IMR-90 (cell line): ENCODE data around the gene RPS6KA2. TPM values are rescaled to one million over a fixed set of nuclear protein-coding genes. Genes with fewer than 3 reads are reported as not detected.

ENCODE experiments used
- ATAC-seq: fragments of 200-7000 bp; cut with Tn5 transposase; 2 replicates; pipeline ENCODE4 v1.9.1; 2020; ENCODE audit warnings: low read depth, mild to moderate bottlenecking, moderate library complexity
- BruUV-seq: library from RNA; stranded (reverse); fragments of 400-500 nt; replicated peaks from 2 replicates; lab custom pipeline; 2021; lab: Mats Ljungman, UMichigan
- CTCF ChIA-PET: fragments of 300-600 bp; formaldehyde crosslinking; extraction: SDS; loops from one replicate; lab custom pipeline; 2021; ENCODE audit warnings: antibody characterized with exemption; lab: Yijun Ruan, JAX
- POLR2A ChIA-PET: fragments of 300-600 bp; sonication (Branson Sonifier 250); formaldehyde crosslinking; loops from one replicate; lab custom pipeline; 2022; ENCODE audit warnings: antibody characterized with exemption; ENCODE audit not compliant: unreplicated experiment; lab: Charles Lee
- DNase-seq: peaks from one replicate; pipeline ENCODE4 v3.0.0; 2013
- H2AFZ ChIP-seq: replicated peaks from 2 replicates; pipeline ENCODE3; 2013; ENCODE audit warnings: low read length, mild to moderate bottlenecking; ENCODE audit not compliant: poor library complexity
- H2AK5ac ChIP-seq: 2 replicates; pipeline ENCODE4 v1.6.1; 2013; ENCODE audit warnings: low read depth, low read length, inconsistent platforms
- H2AK9ac ChIP-seq: replicated peaks from 2 replicates; pipeline ENCODE3; 2013; ENCODE audit warnings: mild to moderate bottlenecking, low read depth, low read length, moderate library complexity; ENCODE audit not compliant: poor library complexity
- H2BK120ac ChIP-seq: 2 replicates; pipeline ENCODE4 v1.6.1; 2013; ENCODE audit warnings: low read depth, low read length, inconsistent platforms
- H2BK15ac ChIP-seq: 3 replicates; pipeline ENCODE4 v1.6.1; 2013; ENCODE audit warnings: low read depth, low read length, inconsistent platforms
- H2BK20ac ChIP-seq: 2 replicates; pipeline ENCODE4 v1.6.1; 2013; ENCODE audit warnings: low read depth, mild to moderate bottlenecking, inconsistent platforms, low read length, moderate library complexity
- H2BK5ac ChIP-seq: 2 replicates; pipeline ENCODE4 v1.6.1; 2013; ENCODE audit warnings: mild to moderate bottlenecking, low read depth, low read length, inconsistent platforms; ENCODE audit not compliant: poor library complexity, severe bottlenecking
- H3K14ac ChIP-seq: replicated peaks from 2 replicates; pipeline ENCODE4 v1.6.1; 2013; ENCODE audit warnings: low read depth, low read length, inconsistent platforms
- H3K18ac ChIP-seq: 2 replicates; pipeline ENCODE4 v1.6.1; 2013; ENCODE audit warnings: low read depth, low read length, control low read depth
- H3K23ac ChIP-seq: 2 replicates; pipeline ENCODE4 v1.6.1; 2013; ENCODE audit warnings: low read depth, low read length, inconsistent platforms
- H3K27ac ChIP-seq: 2 replicates; pipeline ENCODE4 v1.5.1; 2013; ENCODE audit warnings: mild to moderate bottlenecking, control low read depth, low read length; ENCODE audit not compliant: insufficient read depth
- H3K27me3 ChIP-seq: 2 replicates; pipeline ENCODE4 v1.6.1; 2013; ENCODE audit warnings: low read length; ENCODE audit not compliant: control insufficient read depth, insufficient read depth
- H3K36me3 ChIP-seq: 2 replicates; pipeline ENCODE4 v1.6.1; 2013; ENCODE audit warnings: low read length, mixed read lengths; ENCODE audit not compliant: control insufficient read depth, insufficient read depth
- H3K4ac ChIP-seq: 2 replicates; pipeline ENCODE4 v1.6.1; 2013; ENCODE audit warnings: low read depth, low read length, inconsistent platforms
- H3K4me1 ChIP-seq: 2 replicates; pipeline ENCODE4 v1.6.1; 2013; ENCODE audit warnings: low read length, mixed read lengths; ENCODE audit not compliant: control insufficient read depth, insufficient read depth
- H3K4me2 ChIP-seq: 2 replicates; pipeline ENCODE4 v1.6.1; 2013; ENCODE audit warnings: low read depth, mild to moderate bottlenecking, control low read depth, low read length, moderate library complexity
- H3K4me3 ChIP-seq: 2 replicates; pipeline ENCODE4 v1.5.1; 2013; ENCODE audit warnings: low read depth, mild to moderate bottlenecking, control low read depth, low read length, moderate library complexity; ENCODE audit not compliant: insufficient read depth
- H3K56ac ChIP-seq: 2 replicates; pipeline ENCODE4 v1.6.1; 2013; ENCODE audit warnings: low read length, inconsistent platforms; ENCODE audit not compliant: insufficient read depth; ENCODE audit errors: extremely low read depth
- H3K79me1 ChIP-seq, 2 experiments: 2 replicates each; pipeline ENCODE4 v1.6.1; 2013; ENCODE audit warnings: low read length in 2 of 2, inconsistent platforms in 1 of 2, low read depth in 1 of 2
- H3K9ac ChIP-seq: 2 replicates; pipeline ENCODE4 v1.6.1; 2013; ENCODE audit warnings: low read depth, low read length, control low read depth
- H3K9me1 ChIP-seq: 2 replicates; pipeline ENCODE4 v1.6.1; 2013; ENCODE audit warnings: low read length, inconsistent platforms; ENCODE audit not compliant: insufficient read depth
- H3K9me3 ChIP-seq: 2 replicates; pipeline ENCODE4 v1.6.1; 2013; ENCODE audit warnings: low read length; ENCODE audit not compliant: control insufficient read depth, insufficient read depth
- H4K20me1 ChIP-seq: 2 replicates; pipeline ENCODE4 v1.6.1; 2013; ENCODE audit warnings: low read length, inconsistent platforms; ENCODE audit not compliant: insufficient read depth
- H4K5ac ChIP-seq: 2 replicates; pipeline ENCODE4 v1.6.1; 2013; ENCODE audit warnings: mild to moderate bottlenecking, low read depth, low read length, control low read depth
- H4K8ac ChIP-seq, 2 experiments: 2 replicates each; pipeline ENCODE4 v1.6.1; 2013; ENCODE audit warnings: low read depth in 2 of 2, low read length in 2 of 2, control low read depth in 1 of 2, inconsistent platforms in 1 of 2
- H4K91ac ChIP-seq: 2 replicates; pipeline ENCODE4 v1.6.1; 2013; ENCODE audit warnings: low read depth, low read length, inconsistent platforms; ENCODE audit not compliant: insufficient read depth
- CEBPB ChIP-seq: IDR thresholded peaks from 2 replicates; pipeline ENCODE4 v1.6.1; 2012; ENCODE audit warnings: low read depth, low read length, improper control_type of control experiment
- POLR2A ChIP-seq: IDR thresholded peaks from 2 replicates; pipeline ENCODE4 v1.6.1; 2012; ENCODE audit warnings: mild to moderate bottlenecking, low read depth, low read length
- RFX5 ChIP-seq: IDR thresholded peaks from 2 replicates; pipeline ENCODE4 v1.8.0; 2012; ENCODE audit warnings: low read depth, mild to moderate bottlenecking, low read length, moderate library complexity
- WGBS, 2 experiments: methylation state at CpG; one replicate each; pipeline versions ENCODE4 v1.1.5 to v1.1.7; 2013; ENCODE audit warnings: missing lambda C conversion rate in 2 of 2; ENCODE audit not compliant: insufficient read length in 1 of 2; ENCODE audit errors: extremely low coverage in 2 of 2; 5-methylcytosine and 5-hydroxymethylcytosine counted together
- dilution Hi-C: fragments of 300-500 bp; cut with HindIII; formaldehyde crosslinking; loops from one replicate; pipeline ENCODE4 v1.14.3; 2018; ENCODE audit warnings: low sequenced_read_pairs; ENCODE audit not compliant: unreplicated experiment
- in situ Hi-C: fragments of 300-500 bp; cut with MboI; formaldehyde crosslinking; loops from 3 replicates; pipeline ENCODE4 v1.14.3; 2019; ENCODE audit warnings: low sequenced_read_pairs, inconsistent platforms, mixed read lengths
- intact Hi-C: fragments of 100-400 bp; cut with micrococcal nuclease; formaldehyde crosslinking; loops from 2 replicates; pipeline ENCODE4 v1.10.0; 2022
- polyA plus RNA-seq, 3 experiments: library from polyadenylated mRNA; depleted of rRNA; stranded (reverse); fragments of >200 nt; gene quantifications; 2 replicates each; pipeline ENCODE4 v1.2.3, GENCODE V29; 2012; ENCODE audit warnings: low replicate concordance in 1 of 3
- total RNA-seq: library from RNA; depleted of rRNA; stranded (reverse); fragments of >200 nt; gene quantifications from 2 replicates; pipeline ENCODE4 v1.2.3, GENCODE V29; 2012

RPS6KA2 gene
- total and polyA plus RNA-seq, 2 of the 4 experiments (the other 2 are of a cell fraction) = 26.9 to 31.3 TPM

DNA sequence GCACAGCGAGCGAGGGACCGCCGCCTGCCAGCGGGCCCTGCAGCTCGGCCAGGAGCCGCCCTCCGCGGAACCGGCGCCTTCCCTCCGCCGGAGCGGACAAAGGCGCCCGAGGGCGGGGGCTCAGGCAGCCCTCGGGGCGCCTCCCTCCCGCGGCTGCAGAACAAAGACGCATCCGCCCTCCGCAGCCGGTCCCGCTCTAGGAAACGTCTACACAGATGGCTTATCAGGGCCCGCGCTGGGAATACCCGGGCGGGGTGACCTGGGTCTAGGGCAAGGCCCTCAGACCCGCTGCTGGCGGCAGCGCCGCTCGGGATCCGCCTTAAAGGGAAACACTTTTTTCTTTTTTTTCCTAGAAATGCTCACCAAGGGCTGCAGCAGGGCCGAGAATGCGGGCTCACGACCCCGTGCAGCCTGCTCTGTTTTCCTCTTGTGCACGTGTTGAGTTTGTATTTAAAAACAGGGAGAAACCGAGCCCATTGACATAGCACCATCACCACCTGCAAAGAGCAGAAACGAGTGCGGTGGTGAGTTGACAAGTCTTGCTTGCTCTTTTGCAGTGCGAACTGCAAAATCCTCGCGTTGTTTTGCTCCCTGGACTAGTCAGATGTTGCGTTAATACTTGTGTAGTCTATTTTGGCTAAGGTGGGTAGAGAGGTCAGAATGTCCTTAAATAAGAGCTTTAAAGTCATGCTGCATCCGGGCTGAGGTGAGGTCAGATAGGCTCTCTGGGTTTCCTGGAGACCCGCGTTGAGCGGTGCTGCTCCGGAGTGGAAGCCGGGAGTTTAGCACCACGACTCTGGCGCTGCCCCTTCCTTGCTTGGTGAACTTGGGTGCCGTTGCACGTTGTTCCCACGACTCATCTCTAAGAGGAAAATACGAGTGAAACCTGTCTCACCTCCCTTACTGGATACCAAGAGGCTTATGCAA, 1.1 kb upstream of the RPS6KA2 start:
- DNase-seq = peak; percentile 55
- Histone ChIP-seq H2BK20ac (no peak overlapping the region), H4K8ac (peak overlapping the region; percentile 3 to 77; a peak in 2 of 4 replicates), H3K4me2 (peak overlapping the region; percentile 90), H2BK5ac (peak overlapping the region; percentile 87), H2AFZ (peak overlapping the region; percentile 91), H4K20me1 (no peaks in the 10 kb centered on the region; the same call in 1 of the 2 replicates), H2BK120ac (peak overlapping the region; percentile 72), H3K14ac (peak overlapping the region; percentile 91), H2AK5ac (0 out of 2 replicates have a peak overlapping the region, but pooled peaks have one; percentile 29), H3K36me3 (no peaks in the 10 kb centered on the region), H2AK9ac (peak overlapping the region; percentile 65), H3K4ac (peak overlapping the region; percentile 82), H3K9me3 (no peaks in the 10 kb centered on the region), H3K23ac (peak overlapping the region; percentile 77), H3K18ac (peak overlapping the region; percentile 86), H3K4me3 (peak overlapping the region; percentile 78), H3K9me1 (peaks cover 16% of the 10 kb centered on the region), H2BK15ac (no peak overlapping the region), H4K5ac (peak overlapping the region; percentile 5; the same call in 1 of the 2 replicates), H3K27ac (peak overlapping the region; percentile 94), H3K27me3 (no peaks in the 10 kb centered on the region), H3K4me1 (peaks cover 17% of the 10 kb centered on the region), H4K91ac (peak overlapping the region; percentile 83), H3K79me1 (peaks cover 5 to 25% of the 10 kb centered on the region in 2 experiments; a peak in 3 of 4 replicates), H3K56ac (peak overlapping the region; percentile 84), H3K9ac (peak overlapping the region; percentile 90)
- WGBS, 2 experiments = 0% methylated on average over 7 of the region's 61 CpGs; no CpG with 5 or more reads in 1 of the 2 experiments
- no peak for TF ChIP-seq RFX5
- TF ChIP-seq POLR2A = peak; percentile 15
- TF ChIP-seq CEBPB = peak; percentile 13; the same call in 1 of the 2 replicates
- ChIA-PET CTCF (interaction anchor here (0.6 to 1.1 kb wide), 2 partner anchors 113 to 381 kb away, joined by 3 to 4 read pairs; no protein-coding TSS in a partner anchor), POLR2A (no interaction called here)
- in situ Hi-C loops = loop anchor here (5.0 to 25.0 kb wide), 2 partner anchors 66 to 359 kb away; partner anchors contain the start of gene CEP43
- dilution Hi-C loops = no loop called here
- peak; percentile 16 for ATAC-seq
- no TSS peak for BruUV-seq
- intact Hi-C loops = loop anchor here (1.0 to 5.0 kb wide), 5 partner anchors 33 to 369 kb away; partner anchors contain the start of gene CEP43
